HepG2 (cell line): ENCODE results near the gene DNAAF8. TPM values are rescaled to one million over a fixed set of nuclear protein-coding genes. Genes with fewer than 3 reads are reported as not detected.

Source experiments
- ATAD3A ChIP-seq: sonication (generic); formaldehyde crosslinking; IDR thresholded peaks from 2 replicates; pipeline ENCODE4 v1.4.0; 2020; ENCODE audit warnings: missing genetic modification reagents
- CREM ChIP-seq, 2 experiments: sonication (generic) in 1 of 2; formaldehyde crosslinking in 1 of 2; IDR thresholded peaks; 2 replicates each; pipeline versions ENCODE4 v1.4.0 to v1.6.1; 2016 to 2020; ENCODE audit warnings: antibody characterized with exemption in 1 of 2, mild to moderate bottlenecking in 1 of 2, missing genetic modification reagents in 1 of 2
- GATAD1 ChIP-seq: IDR thresholded peaks from 2 replicates; pipeline ENCODE4 v1.6.1; 2016; ENCODE audit warnings: missing genetic modification reagents, missing compliant biosample characterization
- HMG20B ChIP-seq: conservative IDR thresholded peaks from 2 replicates; pipeline ENCODE4 v1.6.1; 2016; ENCODE audit warnings: missing genetic modification reagents, missing compliant biosample characterization
- KAT7 ChIP-seq: IDR thresholded peaks from 2 replicates; pipeline ENCODE4 v1.6.1; 2018; ENCODE audit warnings: borderline replicate concordance, missing compliant biosample characterization
- KLF12 ChIP-seq: sonication (generic); formaldehyde crosslinking; IDR thresholded peaks from 2 replicates; pipeline ENCODE4 v1.4.0; 2020; ENCODE audit warnings: missing genetic modification reagents, borderline replicate concordance
- MATR3 ChIP-seq: sonication (generic); formaldehyde crosslinking; IDR thresholded peaks from 2 replicates; pipeline ENCODE4 v1.4.0; 2020; ENCODE audit warnings: missing genetic modification reagents
- MZF1 ChIP-seq: sonication (generic); formaldehyde crosslinking; IDR thresholded peaks from 2 replicates; pipeline ENCODE4 v1.8.1; 2023; ENCODE audit warnings: mild to moderate bottlenecking, missing genetic modification reagents, borderline replicate concordance
- RXRB ChIP-seq: IDR thresholded peaks from 2 replicates; pipeline ENCODE4 v1.6.1; 2016; ENCODE audit warnings: borderline replicate concordance, missing genetic modification reagents, missing compliant biosample characterization
- SRSF4 ChIP-seq: fragments of 200-400 bp; formaldehyde crosslinking; IDR thresholded peaks from one replicate; pipeline ENCODE4 v1.6.1; 2018; ENCODE audit warnings: mild to moderate bottlenecking, low read depth, low read length, moderate library complexity; ENCODE audit not compliant: poor library complexity, severe bottlenecking
- SYNCRIP ChIP-seq: fragments of 200-400 bp; formaldehyde crosslinking; IDR thresholded peaks from 2 replicates; pipeline ENCODE4 v1.6.1; 2018; ENCODE audit warnings: mild to moderate bottlenecking, low read depth, low read length; ENCODE audit not compliant: insufficient read depth
- TAF1 ChIP-seq: sonication (generic); formaldehyde crosslinking; IDR thresholded peaks from 2 replicates; pipeline ENCODE4 v1.4.0; 2020; ENCODE audit warnings: missing genetic modification reagents
- TAF15 ChIP-seq: fragments of 200-400 bp; formaldehyde crosslinking; IDR thresholded peaks from one replicate; pipeline ENCODE4 v1.6.1; 2018; ENCODE audit warnings: mild to moderate bottlenecking, low read depth, low read length; ENCODE audit not compliant: poor library complexity, severe bottlenecking
- THAP11 ChIP-seq: IDR thresholded peaks from 2 replicates; pipeline ENCODE4 v1.6.1; 2016; ENCODE audit warnings: missing biosample characterization, missing genetic modification reagents
- TRIM24 ChIP-seq: sonication (generic); formaldehyde crosslinking; IDR thresholded peaks from 2 replicates; pipeline ENCODE4 v1.8.0; 2022; ENCODE audit warnings: mild to moderate bottlenecking, missing genetic modification reagents
- U2AF2 ChIP-seq: fragments of 200-400 bp; formaldehyde crosslinking; IDR thresholded peaks from 2 replicates; pipeline ENCODE4 v1.6.1; 2017; ENCODE audit warnings: low read depth, mild to moderate bottlenecking, low read length
- ZNF230 ChIP-seq: sonication (generic); formaldehyde crosslinking; IDR thresholded peaks from 2 replicates; pipeline ENCODE4 v1.4.0; 2020; ENCODE audit warnings: mild to moderate bottlenecking, missing genetic modification reagents
- ZNF761 ChIP-seq: sonication (generic); formaldehyde crosslinking; conservative IDR thresholded peaks from 2 replicates; pipeline ENCODE4 v1.4.0; 2020; ENCODE audit warnings: mild to moderate bottlenecking, missing genetic modification reagents
- ZNF790 ChIP-seq: sonication (generic); formaldehyde crosslinking; IDR thresholded peaks from 2 replicates; pipeline ENCODE4 v1.8.0; 2022; ENCODE audit warnings: missing genetic modification reagents, mild to moderate bottlenecking, borderline replicate concordance
- ZNF850 ChIP-seq: sonication (generic); formaldehyde crosslinking; conservative IDR thresholded peaks from 2 replicates; pipeline ENCODE4 v1.9.0; 2021; ENCODE audit warnings: mild to moderate bottlenecking, missing genetic modification reagents
- ZZZ3 ChIP-seq: sonication (generic); formaldehyde crosslinking; IDR thresholded peaks from 2 replicates; pipeline ENCODE4 v1.4.0; 2020; ENCODE audit warnings: missing genetic modification reagents, mild to moderate bottlenecking, borderline replicate concordance
- polyA plus RNA-seq, 8 experiments: library from polyadenylated mRNA; depleted of rRNA in 3 of 8; stranded (reverse) in 7 of 8; unstranded in 1 of 8; fragments of >200 nt; fragmentation: Illumina TruSeq in 4 of 8; extraction: Trizol in 4 of 8; gene quantifications; 2 replicates each; pipeline versions ENCODE4 v1.2.1 to v1.2.3, GENCODE V29; 2011 to 2016; ENCODE audit warnings: low read depth in 4 of 8, missing spikeins in 1 of 8, mixed read lengths in 1 of 8; ENCODE audit not compliant: insufficient read depth in 1 of 8
- total RNA-seq, 5 experiments: library from RNA; depleted of rRNA; stranded (reverse); fragments of >200 nt; fragmentation: Illumina TruSeq; extraction: Trizol; gene quantifications; 2 replicates each; pipeline ENCODE4 v1.2.3, GENCODE V29; 2016; ENCODE audit warnings: low read depth in 1 of 5
- TF ChIP-seq, protein P1 (sequence below): sonication (generic); formaldehyde crosslinking; IDR thresholded peaks from 2 replicates; pipeline ENCODE4 v1.8.0; 2022; ENCODE audit warnings: mild to moderate bottlenecking, missing genetic modification reagents; ENCODE audit not compliant: insufficient replicate concordance
- TF ChIP-seq, protein P2 (sequence below): sonication (generic); formaldehyde crosslinking; IDR thresholded peaks from 2 replicates; pipeline ENCODE4 v1.8.0; 2023; ENCODE audit warnings: mild to moderate bottlenecking, missing genetic modification reagents
- TF ChIP-seq, protein P3 (sequence below): sonication (generic); formaldehyde crosslinking; IDR thresholded peaks from 2 replicates; pipeline ENCODE4 v1.8.0; 2022; ENCODE audit warnings: missing genetic modification reagents, low read depth, mild to moderate bottlenecking, borderline replicate concordance
- TF ChIP-seq, protein P4 (sequence below): sonication (generic); formaldehyde crosslinking; IDR thresholded peaks from 2 replicates; pipeline ENCODE4 v1.4.0; 2020; ENCODE audit warnings: missing genetic modification reagents

DNAAF8 gene
- total and polyA plus RNA-seq, 2 of the 13 experiments (the other 11 are each of a cell fraction or from before 2014, with no cell fraction given): 0.44 TPM; not detected in 1

DNA sequence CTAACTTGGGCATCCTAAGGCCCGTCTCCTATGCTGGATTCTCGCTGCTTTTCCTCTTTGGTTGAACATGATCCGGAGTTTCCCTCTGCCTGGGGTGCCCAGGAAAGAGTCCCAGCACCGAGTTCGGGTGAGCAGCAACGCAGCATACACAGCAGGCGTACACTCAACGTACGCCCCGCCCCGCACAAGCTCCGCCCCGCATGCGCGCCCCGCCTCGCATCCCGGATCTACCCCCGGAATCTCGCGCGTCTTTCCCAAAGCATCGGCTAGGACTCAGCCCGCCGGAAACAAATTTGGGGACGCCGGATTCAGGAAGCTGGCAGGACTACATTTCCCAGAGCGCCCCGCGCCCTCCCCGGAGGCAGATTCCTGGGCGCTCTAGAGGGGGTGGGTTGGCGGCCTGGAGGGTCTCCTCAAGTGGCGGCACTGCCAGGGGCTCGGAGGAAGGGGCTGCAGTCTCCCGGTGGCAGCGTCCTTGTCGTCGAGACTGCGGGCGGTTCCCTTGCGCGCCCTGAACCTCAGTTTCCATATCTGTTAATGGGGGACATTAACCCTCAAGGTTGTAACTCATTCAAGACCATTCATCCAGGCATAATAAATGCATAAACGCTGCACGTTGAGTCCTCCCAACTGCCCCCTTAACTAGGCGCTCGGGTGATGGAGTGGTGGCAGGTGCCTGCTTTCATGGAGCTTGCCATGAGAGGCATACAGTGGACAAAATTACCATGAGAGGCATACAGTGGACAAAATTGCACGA, 34.4 kb downstream of the DNAAF8 start (continued):
- TF ChIP-seq, protein P1, sequence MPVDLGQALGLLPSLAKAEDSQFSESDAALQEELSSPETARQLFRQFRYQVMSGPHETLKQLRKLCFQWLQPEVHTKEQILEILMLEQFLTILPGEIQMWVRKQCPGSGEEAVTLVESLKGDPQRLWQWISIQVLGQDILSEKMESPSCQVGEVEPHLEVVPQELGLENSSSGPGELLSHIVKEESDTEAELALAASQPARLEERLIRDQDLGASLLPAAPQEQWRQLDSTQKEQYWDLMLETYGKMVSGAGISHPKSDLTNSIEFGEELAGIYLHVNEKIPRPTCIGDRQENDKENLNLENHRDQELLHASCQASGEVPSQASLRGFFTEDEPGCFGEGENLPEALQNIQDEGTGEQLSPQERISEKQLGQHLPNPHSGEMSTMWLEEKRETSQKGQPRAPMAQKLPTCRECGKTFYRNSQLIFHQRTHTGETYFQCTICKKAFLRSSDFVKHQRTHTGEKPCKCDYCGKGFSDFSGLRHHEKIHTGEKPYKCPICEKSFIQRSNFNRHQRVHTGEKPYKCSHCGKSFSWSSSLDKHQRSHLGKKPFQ (CRISPR knock-in tag): no peak
- TF ChIP-seq MZF1 (CRISPR knock-in tag) (no peak), GATAD1 (CRISPR knock-in tag) (peak; percentile 75), TAF15 (no peak), HMG20B (CRISPR knock-in tag) (no peak; the same call in 1 of the 2 replicates), THAP11 (CRISPR knock-in tag) (peak; percentile 99), ZNF230 (CRISPR knock-in tag) (peak; percentile 19; the same call in 1 of the 2 replicates), ZNF790 (no peak), KLF12 (CRISPR knock-in tag) (peak; percentile 76; the same call in 1 of the 2 replicates), RXRB (CRISPR knock-in tag) (peak; percentile 24; the same call in 1 of the 2 replicates), TAF1 (peak; percentile 87), ATAD3A (CRISPR knock-in tag) (no peak), SYNCRIP (no peak), ZNF761 (peak; percentile 97), CREM (IDR thresholded peaks at IDR 0.05) (peak; percentile 86), CREM (CRISPR knock-in tag; IDR thresholded peaks at IDR 0.05) (no peak), MATR3 (no peak), U2AF2 (no peak), KAT7 (no peak; the same call in 1 of the 2 replicates), ZZZ3 (CRISPR knock-in tag) (peak; percentile 53; the same call in 1 of the 2 replicates), SRSF4 (no peak), TRIM24 (CRISPR knock-in tag) (no peak), ZNF850 (no peak; the same call in 1 of the 2 replicates)
- TF ChIP-seq, protein P2, sequence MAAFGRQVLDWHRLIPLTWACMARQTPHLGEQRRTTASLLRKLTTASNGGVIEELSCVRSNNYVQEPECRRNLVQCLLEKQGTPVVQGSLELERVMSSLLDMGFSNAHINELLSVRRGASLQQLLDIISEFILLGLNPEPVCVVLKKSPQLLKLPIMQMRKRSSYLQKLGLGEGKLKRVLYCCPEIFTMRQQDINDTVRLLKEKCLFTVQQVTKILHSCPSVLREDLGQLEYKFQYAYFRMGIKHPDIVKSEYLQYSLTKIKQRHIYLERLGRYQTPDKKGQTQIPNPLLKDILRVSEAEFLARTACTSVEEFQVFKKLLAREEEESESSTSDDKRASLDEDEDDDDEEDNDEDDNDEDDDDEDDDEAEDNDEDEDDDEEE (CRISPR knock-in tag): no peak
- TF ChIP-seq, protein P3, sequence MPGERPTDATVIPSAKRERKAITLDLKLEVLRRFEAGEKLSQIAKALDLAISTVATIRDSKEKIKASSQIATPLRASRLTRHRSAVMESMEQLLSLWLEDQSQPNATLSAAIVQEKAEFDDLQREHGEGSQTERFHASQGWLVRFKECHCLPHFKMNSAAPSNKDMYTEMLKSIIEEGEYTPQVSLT (CRISPR knock-in tag): no peak
- TF ChIP-seq, protein P4, sequence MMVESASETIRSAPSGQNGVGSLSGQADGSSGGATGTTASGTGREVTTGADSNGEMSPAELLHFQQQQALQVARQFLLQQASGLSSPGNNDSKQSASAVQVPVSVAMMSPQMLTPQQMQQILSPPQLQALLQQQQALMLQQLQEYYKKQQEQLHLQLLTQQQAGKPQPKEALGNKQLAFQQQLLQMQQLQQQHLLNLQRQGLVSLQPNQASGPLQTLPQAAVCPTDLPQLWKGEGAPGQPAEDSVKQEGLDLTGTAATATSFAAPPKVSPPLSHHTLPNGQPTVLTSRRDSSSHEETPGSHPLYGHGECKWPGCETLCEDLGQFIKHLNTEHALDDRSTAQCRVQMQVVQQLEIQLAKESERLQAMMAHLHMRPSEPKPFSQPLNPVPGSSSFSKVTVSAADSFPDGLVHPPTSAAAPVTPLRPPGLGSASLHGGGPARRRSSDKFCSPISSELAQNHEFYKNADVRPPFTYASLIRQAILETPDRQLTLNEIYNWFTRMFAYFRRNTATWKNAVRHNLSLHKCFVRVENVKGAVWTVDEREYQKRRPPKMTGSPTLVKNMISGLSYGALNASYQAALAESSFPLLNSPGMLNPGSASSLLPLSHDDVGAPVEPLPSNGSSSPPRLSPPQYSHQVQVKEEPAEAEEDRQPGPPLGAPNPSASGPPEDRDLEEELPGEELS (CRISPR knock-in tag): peak; percentile 60
